HT1080 (cell line): Measurements from ENCODE around the gene TCP10L. TPM values are rescaled to one million over a fixed set of nuclear protein-coding genes. Genes with fewer than 3 reads are reported as not detected.

ENCODE experiments used
- DNase-seq: peaks from one replicate; pipeline ENCODE4 v3.0.0-alpha.2; 2015; ENCODE audit warnings: low read depth
- small RNA-seq: library from RNA; depleted of rRNA; stranded (forward); fragments of <200 nt; gene quantifications from one replicate; pipeline ENCODE3, GENCODE V24; 2014
- total RNA-seq: library from RNA; depleted of rRNA; stranded (reverse); fragments of >200 nt; shearing (Covaris generic); gene quantifications from 2 replicates; pipeline ENCODE4 v1.2.3, GENCODE V29; 2014; rRNA removed

Gene TCP10L
- total RNA-seq, 1 experiment from 2014 or later: 0.16 TPM

GRCh38 chr21:32523988-32524719 is 61.2 kb downstream of the TCP10L start:
- DNase-seq: peak; percentile 88

Small RNAs within 50 kb of the gene (small RNA-seq; reads per million reads assigned to genes)
- gene RF00438 (not detected), gene RNA5SP490 (0.68 reads per million, percentile 64 among the genes with 10 or more reads in this experiment)

Other genes with a start within 250 kb of the TCP10L start
- gene URB1, start 192.5 kb downstream of the TCP10L start, total RNA-seq: 38.1 and 38.8 TPM in 2 replicates
- not detected in 2 replicates for gene EVA1C, start 172.8 kb downstream of the TCP10L start, total RNA-seq
- 91.8 and 108 TPM in 2 replicates for gene CFAP298, start 26.9 kb upstream of the TCP10L start, total RNA-seq
- gene SYNJ1, start 142.5 kb upstream of the TCP10L start, total RNA-seq: 3.1 and 7.8 TPM in 2 replicates
- gene PAXBP1, start 186.2 kb upstream of the TCP10L start, total RNA-seq: 20.3 and 21.1 TPM in 2 replicates